ENCODE data around the gene MEIOC.
"Not testable (repeated sequence)": the region's sequence is repeated elsewhere in the genome, so short reads cannot be mapped to it uniquely, and the experiment has no call there.

Gene MEIOC

DNA sequence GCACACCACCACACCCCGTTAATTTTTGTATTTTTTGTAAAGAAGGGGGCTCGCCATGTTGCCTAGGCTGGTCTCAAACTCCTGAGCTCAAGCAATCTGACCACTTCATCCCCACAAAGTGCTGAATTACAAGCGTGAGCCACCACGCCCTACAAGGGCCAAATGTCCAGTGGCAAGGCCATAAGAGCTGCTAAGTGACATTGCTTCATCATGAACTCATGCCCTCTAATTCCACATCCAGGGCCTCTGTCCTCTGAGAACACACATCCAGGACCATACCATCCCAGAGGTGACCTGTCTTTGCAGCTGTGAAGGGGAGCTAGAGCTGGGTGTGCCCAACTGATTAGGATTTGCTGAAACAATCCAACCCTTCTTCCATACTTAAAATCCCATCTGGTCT lies 25.6 kb upstream of the MEIOC start:
- H3K4me1 Mint-ChIP-seq: peaks cover 12 to 13% of the 10 kb centered on the region in 2 donors

DNA sequence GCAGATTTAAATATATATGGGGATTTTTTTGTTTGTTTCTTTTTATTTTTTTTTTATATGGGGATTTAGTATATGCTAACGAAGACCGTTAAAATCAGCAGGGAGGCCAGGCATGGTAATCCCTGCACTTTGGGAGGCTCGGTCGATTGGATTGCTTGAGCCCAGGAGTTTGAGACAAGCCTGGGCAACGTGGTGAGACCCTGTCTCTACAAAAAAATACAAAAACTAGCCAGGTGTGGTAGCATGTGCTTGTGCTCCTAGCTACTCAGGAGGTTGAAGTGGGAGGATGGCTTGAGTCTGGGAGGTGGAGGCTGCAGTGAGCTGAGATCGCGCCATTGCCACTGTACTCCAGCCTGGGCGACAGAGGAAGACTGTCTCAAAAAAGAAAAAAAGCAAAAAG lies 22.3 kb upstream of the MEIOC start:
- Mint-ChIP-seq H3K27me3 (peaks cover 0 to 4% of the 10 kb centered on the region in 2 donors), H3K4me3 (no peak overlapping the region), H3K9me3 (no peaks in the 10 kb centered on the region), H3K27ac (no peak overlapping the region), H3K4me1 (peaks cover under 1% of the 10 kb centered on the region in 2 donors), H3K36me3 (no peaks in the 10 kb centered on the region)
- no peak for DNase-seq
- no peak for ATAC-seq (replicated peaks)

More for the DNA sequence above, 25.6 kb upstream of the MEIOC start:
- Mint-ChIP-seq H3K27ac (no peak overlapping the region), H3K4me3 (no peak overlapping the region), H3K36me3 (no peaks in the 10 kb centered on the region), H3K9me3 (no peaks in the 10 kb centered on the region), H3K27me3 (peaks cover 0 to 4% of the 10 kb centered on the region in 2 donors)
- DNase-seq: no peak
- no peak for ATAC-seq (replicated peaks)

DNA sequence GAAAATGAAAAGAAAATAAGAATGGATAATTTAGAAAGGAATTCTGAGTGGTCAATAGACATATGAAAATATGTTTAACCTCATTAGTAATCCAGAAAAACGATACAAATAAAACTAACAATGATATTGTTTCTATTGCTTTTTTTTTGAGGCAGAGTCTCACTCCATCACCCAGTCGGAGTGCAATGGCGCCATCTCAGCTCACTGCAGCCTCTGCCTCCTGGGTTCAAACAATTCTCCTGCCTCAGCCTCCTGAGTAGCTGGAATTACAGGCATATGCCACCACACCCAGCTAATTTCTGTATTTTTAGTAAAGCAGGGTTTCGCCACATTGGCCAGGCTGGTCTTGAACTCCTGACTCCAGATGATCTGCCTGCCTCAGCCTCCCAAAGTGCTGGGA lies 21.9 kb upstream of the MEIOC start:
- H3K27me3 Mint-ChIP-seq; H3K27ac Mint-ChIP-seq; ATAC-seq (replicated peaks); H3K36me3 Mint-ChIP-seq; H3K4me1 Mint-ChIP-seq; DNase-seq; H3K4me3 Mint-ChIP-seq; H3K9me3 Mint-ChIP-seq: not testable (repeated sequence)

DNA sequence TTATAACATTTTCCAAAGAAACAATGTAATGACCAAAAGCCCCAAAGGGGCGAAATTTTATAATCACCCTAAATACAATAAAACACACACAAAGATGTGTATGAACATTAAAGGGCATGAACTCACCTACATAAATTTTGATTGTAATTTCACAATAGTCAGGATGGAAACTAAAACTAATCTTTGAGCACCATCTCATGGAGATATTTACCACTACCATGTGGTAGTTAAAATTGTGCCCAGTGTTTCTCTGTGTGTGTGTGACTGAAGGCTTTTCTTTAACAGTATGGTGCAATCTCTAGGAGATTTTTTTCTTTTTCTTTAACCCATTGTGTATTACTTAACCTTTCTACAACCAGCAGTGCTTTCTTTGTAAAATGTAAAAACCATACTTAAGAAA lies 19.7 kb upstream of the MEIOC start:
- DNase-seq (no peak), ATAC-seq (replicated peaks) (peak in 1 of 2 donors; percentile 43)
- peaks cover 7 to 11% of the 10 kb centered on the region in 2 donors for H3K27me3 Mint-ChIP-seq
- H3K4me1 Mint-ChIP-seq: no peaks in the 10 kb centered on the region
- no peak overlapping the region for H3K4me3 Mint-ChIP-seq
- H3K36me3 Mint-ChIP-seq: no peaks in the 10 kb centered on the region
- no peaks in the 10 kb centered on the region for H3K9me3 Mint-ChIP-seq
- no peak overlapping the region for H3K27ac Mint-ChIP-seq

DNA sequence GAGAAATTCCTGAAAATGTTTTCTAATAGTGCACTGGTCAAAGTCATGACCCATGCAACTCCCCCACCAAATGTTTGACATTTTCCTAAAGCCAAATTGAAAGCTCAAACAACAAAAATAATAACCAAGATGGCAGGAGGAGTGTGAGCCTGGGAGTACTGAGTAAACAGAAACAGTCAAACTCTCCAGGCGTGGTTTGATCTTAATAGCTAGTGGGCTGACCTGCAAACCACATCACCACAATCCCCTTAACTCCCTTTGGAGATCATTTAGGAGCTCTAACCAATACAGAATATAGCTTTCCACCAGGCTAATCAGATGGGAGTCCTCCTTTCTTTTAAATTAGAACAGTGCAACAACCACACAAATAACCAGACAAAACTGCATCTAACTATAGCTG lies 19.2 kb upstream of the MEIOC start:
- no peaks in the 10 kb centered on the region for H3K36me3 Mint-ChIP-seq
- H3K9me3 Mint-ChIP-seq: no peaks in the 10 kb centered on the region
- no peak overlapping the region for H3K4me3 Mint-ChIP-seq
- DNase-seq (no peak), ATAC-seq (replicated peaks) (no peak)
- no peak overlapping the region for H3K27ac Mint-ChIP-seq
- H3K27me3 Mint-ChIP-seq: peaks cover 7 to 16% of the 10 kb centered on the region in 2 donors
- H3K4me1 Mint-ChIP-seq: no peaks in the 10 kb centered on the region

DNA sequence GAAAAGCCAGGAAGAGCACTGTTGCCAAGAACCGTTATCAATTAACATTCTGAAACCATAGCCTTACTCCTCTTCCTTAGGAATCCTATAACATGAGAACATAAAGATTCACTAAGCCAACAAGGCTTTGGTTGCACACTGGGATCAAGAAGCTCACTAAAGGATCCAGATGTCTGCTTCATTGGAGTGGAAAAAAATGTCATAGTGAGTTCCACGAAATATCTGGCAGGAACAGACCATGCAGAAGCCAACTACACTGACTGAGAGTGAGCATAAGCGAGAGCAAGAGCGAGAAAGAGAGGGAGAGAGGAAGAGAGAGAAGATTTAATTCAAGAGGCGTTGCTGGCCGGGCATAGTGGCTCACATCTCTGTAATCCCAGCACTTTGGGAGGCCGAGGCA lies 13.4 kb upstream of the MEIOC start:
- Mint-ChIP-seq H3K36me3 (no peaks in the 10 kb centered on the region), H3K27ac (no peak overlapping the region), H3K4me1 (no peaks in the 10 kb centered on the region), H3K4me3 (no peak overlapping the region), H3K27me3 (peaks cover 16 to 42% of the 10 kb centered on the region in 2 donors), H3K9me3 (no peaks in the 10 kb centered on the region)
- ATAC-seq (replicated peaks) (no peak), DNase-seq (no peak)

DNA sequence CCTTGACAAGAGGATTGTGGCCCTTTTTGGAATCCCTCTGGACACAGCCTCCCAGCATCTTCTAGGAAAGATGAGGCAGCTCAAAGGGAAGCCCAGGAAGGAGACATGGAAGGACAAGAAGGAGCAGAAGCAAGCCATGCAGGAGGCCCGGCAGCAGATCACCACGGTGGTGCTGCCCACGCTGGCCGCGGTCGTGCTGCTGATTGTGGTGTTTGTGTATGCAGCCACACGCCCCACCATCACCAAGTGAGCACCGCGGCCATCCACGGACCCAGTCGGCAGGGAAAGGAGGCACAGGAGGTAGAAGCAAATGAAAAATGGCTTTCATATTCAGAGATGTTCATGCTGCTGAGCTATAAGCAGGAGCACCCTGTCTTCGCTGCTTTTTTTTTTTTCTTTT lies 10.9 kb upstream of the MEIOC start:
- H3K9me3 Mint-ChIP-seq: no peaks in the 10 kb centered on the region
- DNase-seq (no peak), ATAC-seq (replicated peaks) (no peak)
- H3K4me1 Mint-ChIP-seq: peaks cover 0 to 3% of the 10 kb centered on the region in 2 donors
- H3K36me3 Mint-ChIP-seq: no peaks in the 10 kb centered on the region
- peaks cover 18 to 47% of the 10 kb centered on the region in 2 donors for H3K27me3 Mint-ChIP-seq
- H3K4me3 Mint-ChIP-seq: no peak overlapping the region
- H3K27ac Mint-ChIP-seq: no peak overlapping the region

DNA sequence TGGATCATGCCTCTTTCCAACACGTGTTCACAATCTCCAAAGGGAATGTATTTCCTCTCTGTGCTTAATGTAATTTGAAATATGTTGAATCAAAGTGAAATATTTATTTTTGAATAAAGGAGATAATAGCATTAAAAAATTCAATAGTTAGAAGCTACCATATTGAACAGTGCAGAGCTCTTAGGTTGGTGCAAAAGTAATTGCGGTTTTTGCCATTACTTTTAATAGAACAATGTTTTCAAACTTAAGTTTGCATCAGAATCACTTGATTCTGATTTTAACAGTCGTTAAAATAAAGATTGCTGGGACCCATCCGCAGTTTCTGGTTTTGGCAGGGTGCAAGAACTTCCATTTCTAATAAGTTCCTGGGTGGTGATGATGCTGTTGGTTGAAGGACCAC lies 10.0 kb upstream of the MEIOC start:
- Mint-ChIP-seq H3K27me3 (peaks cover 20 to 44% of the 10 kb centered on the region in 2 donors), H3K4me1 (peaks cover 0 to 3% of the 10 kb centered on the region in 2 donors), H3K36me3 (no peaks in the 10 kb centered on the region), H3K4me3 (no peak overlapping the region), H3K9me3 (no peaks in the 10 kb centered on the region), H3K27ac (no peak overlapping the region)
- DNase-seq: no peak
- no peak for ATAC-seq (replicated peaks)

DNA sequence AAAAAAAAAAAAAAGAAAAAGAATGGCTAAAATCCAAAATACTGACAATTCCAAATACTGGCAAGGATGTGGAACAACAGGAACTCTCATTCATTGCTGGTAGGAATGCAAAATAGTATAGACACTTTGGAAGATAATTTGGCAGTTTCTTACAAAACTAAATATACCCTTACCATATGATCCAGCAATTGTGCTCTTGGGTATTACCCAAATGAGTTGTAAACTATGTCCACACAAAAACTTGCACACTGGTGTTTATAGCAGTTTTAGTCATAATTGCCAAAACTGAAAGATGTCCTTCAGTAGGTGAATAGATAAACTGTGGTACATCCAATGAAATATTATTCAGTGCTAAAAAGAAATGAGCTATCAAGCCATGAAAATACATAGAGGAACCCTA lies 8.5 kb upstream of the MEIOC start:
- Mint-ChIP-seq H3K36me3 (no peaks in the 10 kb centered on the region), H3K27me3 (peaks cover 27 to 41% of the 10 kb centered on the region in 2 donors)

DNA sequence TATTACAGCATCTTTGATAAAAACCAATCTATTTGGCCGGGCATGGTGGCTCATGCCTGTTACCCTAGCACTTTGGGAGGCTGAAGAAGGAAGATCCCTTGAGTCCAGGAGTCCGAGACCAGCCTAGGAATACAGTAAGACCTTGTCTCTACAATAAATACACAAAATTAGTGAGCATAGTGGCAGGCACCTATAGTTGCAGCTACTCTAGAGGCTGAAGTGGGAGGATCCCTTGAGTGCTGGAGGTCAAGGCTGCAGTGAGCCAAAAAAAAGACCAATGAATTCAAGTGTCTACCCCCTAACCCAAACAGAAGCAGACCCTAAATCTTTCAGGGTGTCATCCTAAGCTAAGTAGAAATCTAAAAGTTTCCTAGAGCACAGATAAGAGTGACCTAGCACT lies 7.3 kb upstream of the MEIOC start:
- peaks cover 26 to 45% of the 10 kb centered on the region in 2 donors for H3K27me3 Mint-ChIP-seq
- DNase-seq: no peak
- H3K36me3 Mint-ChIP-seq: no peaks in the 10 kb centered on the region
- no peak overlapping the region for H3K4me3 Mint-ChIP-seq
- no peak overlapping the region for H3K27ac Mint-ChIP-seq
- no peaks in the 10 kb centered on the region for H3K9me3 Mint-ChIP-seq
- no peak for ATAC-seq (replicated peaks)
- H3K4me1 Mint-ChIP-seq: peaks cover 0 to 3% of the 10 kb centered on the region in 2 donors

More for the DNA sequence above, 8.5 kb upstream of the MEIOC start:
- ATAC-seq (replicated peaks) (no peak), DNase-seq (no peak)
- H3K27ac Mint-ChIP-seq: no peak overlapping the region
- no peaks in the 10 kb centered on the region for H3K9me3 Mint-ChIP-seq
- peaks cover 0 to 3% of the 10 kb centered on the region in 2 donors for H3K4me1 Mint-ChIP-seq
- no peak overlapping the region for H3K4me3 Mint-ChIP-seq

DNA sequence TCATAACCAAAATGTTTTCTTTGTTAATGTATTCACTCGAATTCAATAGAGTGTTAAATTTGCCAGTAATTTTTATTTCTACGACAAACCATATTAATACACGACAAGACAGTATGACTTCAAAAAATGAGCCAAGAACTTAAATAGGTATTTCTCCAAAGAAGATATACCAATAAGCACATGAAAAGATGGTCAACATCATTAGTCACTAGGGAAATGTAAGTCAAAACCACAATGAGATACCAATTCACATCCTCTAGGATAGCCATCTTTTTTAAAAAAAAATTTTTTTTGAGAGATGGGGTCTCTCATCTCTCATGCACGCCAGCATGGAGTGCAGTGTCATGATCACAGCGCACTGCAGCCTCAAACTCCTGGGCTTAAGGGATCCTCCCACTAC lies 5.0 kb upstream of the MEIOC start:
- no peak for ATAC-seq (replicated peaks)
- no peak overlapping the region for H3K4me3 Mint-ChIP-seq
- peaks cover 0 to 3% of the 10 kb centered on the region in 2 donors for H3K4me1 Mint-ChIP-seq
- peaks cover 36 to 49% of the 10 kb centered on the region in 2 donors for H3K27me3 Mint-ChIP-seq
- peaks cover 2 to 5% of the 10 kb centered on the region in 2 donors for H3K36me3 Mint-ChIP-seq
- peaks cover 0 to 2% of the 10 kb centered on the region in 2 donors for H3K9me3 Mint-ChIP-seq
- DNase-seq: no peak
- H3K27ac Mint-ChIP-seq: no peak overlapping the region

DNA sequence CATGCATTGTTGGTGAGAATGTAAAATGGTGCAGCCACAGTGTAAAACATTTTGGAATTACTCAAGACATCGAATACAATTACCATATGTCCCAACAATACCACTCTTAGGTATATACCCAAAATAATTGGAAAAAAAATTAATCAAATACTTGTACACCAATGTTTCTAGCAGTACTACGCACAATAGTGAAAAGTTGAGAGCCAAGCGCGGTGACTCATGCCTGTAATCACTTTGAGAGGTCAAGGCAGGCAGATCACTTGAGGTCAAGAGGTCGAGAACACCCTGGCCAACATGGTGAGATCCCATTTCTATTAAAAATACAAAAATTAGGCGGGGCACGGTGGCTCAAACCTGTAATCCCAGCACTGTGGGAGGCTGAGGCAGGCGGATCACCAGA lies 3.5 kb upstream of the MEIOC start:
- Mint-ChIP-seq H3K27ac (no peak overlapping the region), H3K4me1 (peaks cover 0 to 5% of the 10 kb centered on the region in 2 donors), H3K36me3 (peaks cover 2 to 5% of the 10 kb centered on the region in 2 donors), H3K4me3 (no peak overlapping the region), H3K9me3 (peaks cover 0 to 3% of the 10 kb centered on the region in 2 donors), H3K27me3 (peaks cover 42 to 64% of the 10 kb centered on the region in 2 donors)
- DNase-seq: no peak
- ATAC-seq (replicated peaks): no peak

DNA sequence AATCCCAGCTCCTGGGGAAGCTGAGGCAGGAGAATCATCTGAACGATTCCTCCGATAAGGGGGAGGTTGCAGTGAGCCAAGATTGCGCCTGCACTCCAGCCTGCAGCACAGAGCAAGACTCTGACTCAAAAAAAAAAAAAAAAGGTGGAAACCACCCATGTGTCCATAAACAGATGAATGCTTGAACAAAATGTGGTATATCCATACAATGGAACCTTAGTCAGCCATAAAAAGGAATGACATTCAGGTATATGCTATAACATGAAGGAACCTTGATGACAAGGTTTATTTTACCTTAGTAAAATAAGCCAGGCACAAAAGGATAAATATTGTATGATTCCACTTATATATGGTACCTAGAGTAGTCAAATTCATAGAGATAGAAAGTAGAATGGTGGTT lies 2.9 kb upstream of the MEIOC start:
- Mint-ChIP-seq H3K27ac (no peak overlapping the region), H3K9me3 (peaks cover 0 to 3% of the 10 kb centered on the region in 2 donors), H3K4me3 (no peak overlapping the region), H3K36me3 (peaks cover 2 to 5% of the 10 kb centered on the region in 2 donors), H3K4me1 (peaks cover 0 to 2% of the 10 kb centered on the region in 2 donors), H3K27me3 (peaks cover 40 to 66% of the 10 kb centered on the region in 2 donors)
- ATAC-seq (replicated peaks) (no peak), DNase-seq (no peak)

DNA sequence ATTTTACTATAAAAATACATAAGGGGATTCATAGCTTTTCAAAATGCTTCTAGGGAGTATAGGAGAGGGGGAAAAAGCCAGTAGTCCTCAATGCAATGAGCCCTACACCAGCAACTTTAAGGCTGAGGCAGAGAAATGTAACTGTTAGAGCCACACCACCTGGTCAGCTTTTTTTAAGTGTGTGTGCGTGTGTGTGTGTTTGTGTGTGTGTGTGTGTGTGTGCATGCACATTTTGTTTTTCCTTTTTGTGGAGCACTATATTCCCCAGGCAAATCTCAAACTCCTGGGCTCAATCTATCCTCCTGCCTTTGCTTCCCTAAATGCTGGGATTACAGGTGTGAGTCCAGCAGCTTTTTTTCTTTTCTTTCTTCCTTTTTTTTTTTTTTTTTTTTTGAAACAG lies 2.3 kb upstream of the MEIOC start:
- Mint-ChIP-seq H3K36me3 (peaks cover 2 to 5% of the 10 kb centered on the region in 2 donors), H3K27ac (no peak overlapping the region), H3K4me3 (no peak overlapping the region), H3K4me1 (peaks cover 0 to 2% of the 10 kb centered on the region in 2 donors), H3K9me3 (peaks cover 0 to 3% of the 10 kb centered on the region in 2 donors), H3K27me3 (peaks cover 40 to 66% of the 10 kb centered on the region in 2 donors)
- ATAC-seq (replicated peaks): no peak
- no peak for DNase-seq

DNA sequence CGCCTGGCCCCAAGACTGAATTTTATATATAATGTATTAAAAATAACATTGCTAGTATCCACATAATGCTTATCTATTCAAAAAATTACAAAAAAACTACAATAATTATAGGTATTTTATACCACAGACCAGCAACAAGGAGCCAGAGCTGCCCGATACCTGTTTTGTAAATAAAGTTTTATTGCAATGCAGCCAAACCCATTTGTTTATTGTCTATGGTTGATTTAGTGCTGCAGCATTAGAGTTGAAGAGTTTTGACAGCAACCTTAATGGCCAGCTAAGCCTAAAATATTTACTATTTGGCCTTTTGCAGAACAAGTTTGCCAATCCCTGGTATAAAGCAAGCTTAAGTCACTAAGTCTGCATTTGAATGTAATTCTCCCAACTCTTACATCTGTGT lies 5.6 kb downstream of the MEIOC start:
- ATAC-seq (replicated peaks): no peak
- H3K4me1 Mint-ChIP-seq: no peaks in the 10 kb centered on the region
- peaks cover 0 to 1% of the 10 kb centered on the region in 2 donors for H3K9me3 Mint-ChIP-seq
- no peak for DNase-seq
- peaks cover 12 to 17% of the 10 kb centered on the region in 2 donors for H3K27me3 Mint-ChIP-seq
- no peak overlapping the region for H3K4me3 Mint-ChIP-seq
- H3K27ac Mint-ChIP-seq: no peak overlapping the region
- no peaks in the 10 kb centered on the region for H3K36me3 Mint-ChIP-seq

DNA sequence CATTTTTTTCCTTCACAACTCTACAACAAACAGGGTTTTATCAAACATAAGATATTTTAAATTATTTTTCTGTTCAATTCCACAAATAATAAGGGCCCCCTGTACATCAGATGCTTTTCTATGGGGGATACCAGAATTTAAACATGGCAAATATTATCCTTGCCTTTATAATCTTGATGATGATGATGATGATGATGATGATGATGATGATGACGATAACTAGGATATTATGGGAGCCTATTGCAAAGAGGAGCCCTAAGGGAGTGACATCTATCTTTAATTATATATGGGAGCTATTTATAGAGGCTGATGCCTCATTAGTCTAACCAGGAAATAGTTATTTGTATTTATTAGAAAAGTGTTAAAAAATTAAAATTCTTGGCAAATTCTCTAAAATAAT lies 6.8 kb downstream of the MEIOC start:
- H3K27me3 Mint-ChIP-seq: peaks cover 3 to 6% of the 10 kb centered on the region in 2 donors
- no peak overlapping the region for H3K4me3 Mint-ChIP-seq
- no peak for DNase-seq
- H3K9me3 Mint-ChIP-seq: no peaks in the 10 kb centered on the region
- no peaks in the 10 kb centered on the region for H3K36me3 Mint-ChIP-seq
- no peak overlapping the region for H3K27ac Mint-ChIP-seq
- ATAC-seq (replicated peaks): no peak
- H3K4me1 Mint-ChIP-seq: no peaks in the 10 kb centered on the region

All from stimulated activated naive B cell treated with anti-CD40 and anti-IgM and Interleukin-4, amounts not matched to agents 10 μg/mL and 1 μg/mL and 100 μg/mL, for 72 hours (primary cell).